H9 (cell line): ENCODE data around the gene UBAC2. TPM values are rescaled to one million over a fixed set of nuclear protein-coding genes. Genes with fewer than 3 reads are reported as not detected.

ENCODE experiments used
- DNase-seq: peaks from one replicate; pipeline ENCODE4 v3.0.0-alpha.2; 2017
- H2AFZ ChIP-seq: one replicate; pipeline ENCODE4 v1.6.1; 2013; ENCODE audit warnings: mild to moderate bottlenecking, low read length, control low read depth, moderate library complexity
- H2AK5ac ChIP-seq: 2 replicates; pipeline ENCODE4 v1.6.1; 2013; ENCODE audit warnings: low read length, control low read depth, mixed read lengths; ENCODE audit not compliant: insufficient read length
- H2BK120ac ChIP-seq: one replicate; pipeline ENCODE4 v1.6.1; 2013; ENCODE audit warnings: low read depth, mild to moderate bottlenecking, low read length, control low read depth, inconsistent platforms; ENCODE audit not compliant: poor library complexity, severe bottlenecking
- H2BK12ac ChIP-seq: 2 replicates; pipeline ENCODE4 v1.6.1; 2013; ENCODE audit warnings: low read length, control low read depth, mixed read lengths, low read depth; ENCODE audit not compliant: insufficient read length
- H2BK15ac ChIP-seq: 2 replicates; pipeline ENCODE4 v1.6.1; 2013; ENCODE audit warnings: low read depth, low read length, control low read depth
- H2BK20ac ChIP-seq: one replicate; pipeline ENCODE4 v1.6.1; 2013; ENCODE audit warnings: low read depth, mild to moderate bottlenecking, low read length, control low read depth, inconsistent platforms; ENCODE audit not compliant: poor library complexity, severe bottlenecking
- H2BK5ac ChIP-seq: 2 replicates; pipeline ENCODE4 v1.6.1; 2013; ENCODE audit warnings: low read length, control low read depth, mixed read lengths; ENCODE audit not compliant: insufficient read length
- H3K14ac ChIP-seq: 2 replicates; pipeline ENCODE4 v1.6.1; 2013; ENCODE audit warnings: low read length, control low read depth; ENCODE audit not compliant: insufficient read depth
- H3K18ac ChIP-seq: 2 replicates; pipeline ENCODE4 v1.6.1; 2013; ENCODE audit warnings: low read depth, mild to moderate bottlenecking, mixed read lengths, low read length, control low read depth; ENCODE audit not compliant: insufficient read length
- H3K23ac ChIP-seq: 2 replicates; pipeline ENCODE4 v1.6.1; 2013; ENCODE audit warnings: low read length, control low read depth, mixed read lengths, low read depth; ENCODE audit not compliant: insufficient read length
- H3K23me2 ChIP-seq: 2 replicates; pipeline ENCODE4 v1.6.1; 2013; ENCODE audit warnings: low read depth, mild to moderate bottlenecking, mixed read lengths, low read length, control low read depth; ENCODE audit not compliant: insufficient read length, poor library complexity, severe bottlenecking
- H3K27ac ChIP-seq: 2 replicates; pipeline ENCODE4 v1.5.1; 2013; ENCODE audit warnings: low read length, control low read depth, mixed read lengths, low read depth; ENCODE audit not compliant: insufficient read length
- H3K27me3 ChIP-seq: 2 replicates; pipeline ENCODE4 v1.6.1; 2013; ENCODE audit warnings: low read length, control low read depth, inconsistent platforms; ENCODE audit not compliant: insufficient read depth
- H3K4ac ChIP-seq: 2 replicates; pipeline ENCODE4 v1.6.1; 2013; ENCODE audit warnings: low read depth, mild to moderate bottlenecking, control low read depth, inconsistent platforms, low read length, moderate library complexity
- H3K4me1 ChIP-seq: 2 replicates; pipeline ENCODE4 v1.6.1; 2013; ENCODE audit warnings: low read length, control low read depth, inconsistent platforms; ENCODE audit not compliant: insufficient read depth
- H3K4me2 ChIP-seq: 2 replicates; pipeline ENCODE4 v1.6.1; 2013; ENCODE audit warnings: low read length, control low read depth, mixed read lengths; ENCODE audit not compliant: insufficient read length, insufficient read depth
- H3K56ac ChIP-seq: 2 replicates; pipeline ENCODE4 v1.6.1; 2013; ENCODE audit warnings: low read depth, mild to moderate bottlenecking, mixed read lengths, low read length, control low read depth; ENCODE audit not compliant: insufficient read length
- H3K79me1 ChIP-seq: 2 replicates; pipeline ENCODE4 v1.6.1; 2013; ENCODE audit warnings: low read depth, mild to moderate bottlenecking, moderate library complexity, low read length, control low read depth, inconsistent platforms; ENCODE audit not compliant: insufficient read depth, poor library complexity, severe bottlenecking
- H3K79me2 ChIP-seq: 2 replicates; pipeline ENCODE4 v1.6.1; 2013; ENCODE audit warnings: low read length, control low read depth, inconsistent platforms; ENCODE audit not compliant: insufficient read depth
- H3K9ac ChIP-seq: 2 replicates; pipeline ENCODE4 v1.6.1; 2013; ENCODE audit warnings: low read length, control low read depth, mixed read lengths; ENCODE audit not compliant: insufficient read length; ENCODE audit errors: extremely low read depth
- H3K9me3 ChIP-seq: one replicate; pipeline ENCODE4 v1.6.1; 2013; ENCODE audit warnings: low read depth, low read length, inconsistent platforms; ENCODE audit not compliant: control insufficient read depth
- H3T11ph ChIP-seq: one replicate; pipeline ENCODE4 v1.6.1; 2013; ENCODE audit warnings: mild to moderate bottlenecking, low read length, control low read depth, inconsistent platforms
- H4K20me1 ChIP-seq: one replicate; pipeline ENCODE4 v1.6.1; 2013; ENCODE audit not compliant: control insufficient read depth, insufficient read length, insufficient read depth
- H4K5ac ChIP-seq: 2 replicates; pipeline ENCODE4 v1.6.1; 2013; ENCODE audit warnings: low read depth, mild to moderate bottlenecking, mixed read lengths, low read length, control low read depth; ENCODE audit not compliant: insufficient read length
- H4K8ac ChIP-seq: replicated peaks from 2 replicates; pipeline ENCODE4 v1.6.1; 2013; ENCODE audit warnings: low read length, control low read depth, mixed read lengths, low read depth; ENCODE audit not compliant: insufficient read length
- H4K91ac ChIP-seq: 2 replicates; pipeline ENCODE4 v1.6.1; 2013; ENCODE audit warnings: low read depth, mild to moderate bottlenecking, moderate library complexity, mixed read lengths, low read length, control low read depth; ENCODE audit not compliant: insufficient read length
- H3K27ac Mint-ChIP-seq, 3 experiments: 2 replicates in 2 of 3; 3 replicates in 1 of 3; pipeline ENCODE4 v1.8.0; 2020 to 2021; ENCODE audit warnings: mixed read lengths in 3 of 3, mild to moderate bottlenecking in 1 of 3, moderate library complexity in 1 of 3
- H3K27me3 Mint-ChIP-seq: 2 replicates; pipeline ENCODE4 v1.8.0; 2021; ENCODE audit warnings: low read depth, mild to moderate bottlenecking, moderate library complexity, mixed read lengths
- H3K36me3 Mint-ChIP-seq, 3 experiments: 2 replicates in 2 of 3; 3 replicates in 1 of 3; pipeline ENCODE4 v1.8.0; 2020 to 2021; ENCODE audit warnings: low read depth in 3 of 3, mixed read lengths in 3 of 3; ENCODE audit not compliant: insufficient read depth in 1 of 3
- H3K4me1 Mint-ChIP-seq, 2 experiments: 2 replicates each; pipeline ENCODE4 v1.8.0; 2020; ENCODE audit warnings: mixed read lengths in 2 of 2
- H3K4me3 Mint-ChIP-seq, 2 experiments: 2 replicates in 1 of 2; 3 replicates in 1 of 2; pipeline ENCODE4 v1.8.0; 2020 to 2021; ENCODE audit warnings: mild to moderate bottlenecking in 2 of 2, mixed read lengths in 2 of 2, moderate library complexity in 1 of 2
- H3K9me3 Mint-ChIP-seq, 2 experiments: 2 replicates in 1 of 2; 3 replicates in 1 of 2; pipeline ENCODE4 v1.8.0; 2020; ENCODE audit warnings: mild to moderate bottlenecking in 2 of 2, mixed read lengths in 2 of 2, moderate library complexity in 1 of 2
- WGBS: extraction: QIAGEN DNeasy Blood & Tissue Kit; methylation state at CpG from one replicate; pipeline ENCODE4 v1.1.7; 2013; ENCODE audit warnings: missing lambda C conversion rate, low lambda C conversion rate, mixed read lengths; ENCODE audit not compliant: insufficient read length; ENCODE audit errors: extremely low coverage; 5-methylcytosine and 5-hydroxymethylcytosine counted together
- total RNA-seq: library from RNA; stranded (reverse); gene quantifications from 2 replicates; pipeline ENCODE4 v1.2.1, GENCODE V29; 2021
- TF ChIP-seq, protein P1 (sequence below): fragments of 200-600 bp; sonication (generic); conservative IDR thresholded peaks from 3 replicates; pipeline ENCODE4 v1.8.0; 2021; ENCODE audit warnings: antibody characterized with exemption, mild to moderate bottlenecking

The UBAC2 gene
- total RNA-seq, 1 experiment from 2014 or later, result 52.3 TPM

DNA sequence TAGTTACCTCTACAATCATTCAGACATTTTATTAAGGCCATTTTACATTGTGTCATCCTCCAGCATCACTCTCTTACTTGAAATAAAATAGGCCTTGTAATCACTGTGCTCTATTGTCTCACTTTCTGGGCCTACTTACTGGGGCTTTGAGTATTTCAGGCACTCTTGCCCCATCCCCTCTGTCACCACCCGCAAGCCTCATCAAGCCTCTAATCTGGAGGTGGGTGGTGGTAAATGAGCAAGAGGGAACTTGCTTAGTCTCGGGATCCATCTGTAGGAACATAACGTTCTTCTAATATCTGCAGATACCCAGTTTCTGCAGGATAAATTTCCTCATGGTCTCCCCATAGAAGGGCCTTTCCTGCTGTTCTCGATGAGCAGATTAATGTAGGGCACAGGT, 77.0 kb downstream of the UBAC2 start:
- H3K56ac ChIP-seq, result no peak overlapping the region
- no peak overlapping the region for H2BK120ac ChIP-seq
- peaks cover 10% of the 10 kb centered on the region for H3K79me1 ChIP-seq
- peaks cover 6 to 11% (median 10%) of the 10 kb centered on the region in 3 experiments; a peak in 4 of 7 replicates for H3K36me3 Mint-ChIP-seq
- no peaks in the 10 kb centered on the region for H3K9me3 ChIP-seq
- no peaks in the 10 kb centered on the region for H4K20me1 ChIP-seq
- H2AK5ac ChIP-seq, result no peak overlapping the region
- no peaks in the 10 kb centered on the region for H3K23me2 ChIP-seq
- H3K18ac ChIP-seq, result no peak overlapping the region
- H4K5ac ChIP-seq, result no peak overlapping the region
- no peak for DNase-seq
- H4K91ac ChIP-seq, result no peak overlapping the region
- TF ChIP-seq, protein P1, sequence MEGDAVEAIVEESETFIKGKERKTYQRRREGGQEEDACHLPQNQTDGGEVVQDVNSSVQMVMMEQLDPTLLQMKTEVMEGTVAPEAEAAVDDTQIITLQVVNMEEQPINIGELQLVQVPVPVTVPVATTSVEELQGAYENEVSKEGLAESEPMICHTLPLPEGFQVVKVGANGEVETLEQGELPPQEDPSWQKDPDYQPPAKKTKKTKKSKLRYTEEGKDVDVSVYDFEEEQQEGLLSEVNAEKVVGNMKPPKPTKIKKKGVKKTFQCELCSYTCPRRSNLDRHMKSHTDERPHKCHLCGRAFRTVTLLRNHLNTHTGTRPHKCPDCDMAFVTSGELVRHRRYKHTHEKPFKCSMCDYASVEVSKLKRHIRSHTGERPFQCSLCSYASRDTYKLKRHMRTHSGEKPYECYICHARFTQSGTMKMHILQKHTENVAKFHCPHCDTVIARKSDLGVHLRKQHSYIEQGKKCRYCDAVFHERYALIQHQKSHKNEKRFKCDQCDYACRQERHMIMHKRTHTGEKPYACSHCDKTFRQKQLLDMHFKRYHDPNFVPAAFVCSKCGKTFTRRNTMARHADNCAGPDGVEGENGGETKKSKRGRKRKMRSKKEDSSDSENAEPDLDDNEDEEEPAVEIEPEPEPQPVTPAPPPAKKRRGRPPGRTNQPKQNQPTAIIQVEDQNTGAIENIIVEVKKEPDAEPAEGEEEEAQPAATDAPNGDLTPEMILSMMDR, result no peak
- no peak overlapping the region for H3K27ac ChIP-seq
- H3K14ac ChIP-seq, result no peak overlapping the region
- no peak overlapping the region for H2BK20ac ChIP-seq
- no peak overlapping the region for H4K8ac ChIP-seq
- peak overlapping the region in 1 of 3 experiments; percentile 34; a peak in 1 of 7 replicates for H3K27ac Mint-ChIP-seq
- H3K4me1 Mint-ChIP-seq, result peaks cover 30 to 37% of the 10 kb centered on the region in 2 experiments
- no peak overlapping the region for H2BK12ac ChIP-seq
- no peak overlapping the region for H3K23ac ChIP-seq
- no peaks in the 10 kb centered on the region; the same call in 1 of the 2 replicates for H3K4me1 ChIP-seq
- no peak overlapping the region for H3K4ac ChIP-seq
- H2AFZ ChIP-seq, result no peak overlapping the region
- no peaks in the 10 kb centered on the region for H3K79me2 ChIP-seq
- H3K27me3 ChIP-seq, result no peaks in the 10 kb centered on the region
- no peak overlapping the region for H3K4me2 ChIP-seq
- peaks cover 2 to 3% of the 10 kb centered on the region in 2 experiments; a peak in 2 of 5 replicates for H3K9me3 Mint-ChIP-seq
- H3K4me3 Mint-ChIP-seq, result no peak overlapping the region
- no peaks in the 10 kb centered on the region for H3K27me3 Mint-ChIP-seq
- no peak overlapping the region for H2BK5ac ChIP-seq
- no CpG with 5 or more reads among the region's 4 CpGs for WGBS
- no peak overlapping the region for H3K9ac ChIP-seq
- H2BK15ac ChIP-seq, result no peak overlapping the region
- no peak overlapping the region for H3T11ph ChIP-seq
